ENCODE results near the gene ALDOA. TPM values are rescaled to one million over a fixed set of nuclear protein-coding genes. Genes with fewer than 3 reads are reported as not detected.
"Not testable (repeated sequence)": the region's sequence is repeated elsewhere in the genome, so short reads cannot be mapped to it uniquely, and the experiment has no call there.

ALDOA gene
- total RNA-seq, 1 experiment from 2014 or later = 2,146 TPM

DNA sequence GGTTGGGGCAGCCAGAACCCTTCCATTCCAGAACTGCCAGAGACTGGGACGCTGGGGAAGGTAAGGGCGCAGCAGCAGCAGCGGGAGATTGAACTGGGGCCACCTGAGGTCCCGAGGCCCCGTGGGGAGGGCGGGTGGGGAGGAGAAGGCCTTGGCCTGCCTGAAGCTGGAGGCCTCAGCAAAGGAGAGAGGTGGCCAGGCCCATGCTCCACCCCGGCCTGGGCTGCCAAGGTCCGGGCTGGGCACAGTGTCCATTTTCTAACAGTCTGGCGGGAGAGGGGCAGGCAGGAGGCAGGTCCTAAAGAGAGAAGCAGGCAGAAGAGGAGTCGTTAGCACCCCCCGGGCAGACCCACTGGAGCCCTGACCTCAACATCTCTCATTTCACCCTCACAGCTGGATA is 48.9 kb downstream of the ALDOA start:
- DNase-seq (ENCODE audit: low read depth) = no peak

DNA sequence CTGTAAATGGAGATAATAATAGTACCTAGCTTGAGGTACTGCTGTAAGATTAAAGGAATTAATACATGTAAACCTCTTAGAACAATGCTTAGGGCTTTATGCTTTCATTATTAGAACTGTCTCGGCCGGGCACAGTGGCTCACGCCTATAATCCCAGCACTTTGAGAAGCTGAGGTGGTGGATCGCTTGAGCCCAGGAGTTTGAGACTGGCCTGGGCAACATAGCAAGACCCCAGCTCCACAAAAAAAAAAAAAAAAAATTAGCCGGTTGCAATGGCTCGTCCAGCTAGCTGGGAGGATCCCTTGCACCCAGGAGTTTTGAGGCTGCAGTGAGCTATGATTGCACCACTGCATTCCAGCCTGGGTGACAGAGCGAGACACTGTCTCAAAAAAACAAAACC is 49.3 kb downstream of the ALDOA start:
- DNase-seq (ENCODE audit: low read depth) = not testable (repeated sequence)

DNA sequence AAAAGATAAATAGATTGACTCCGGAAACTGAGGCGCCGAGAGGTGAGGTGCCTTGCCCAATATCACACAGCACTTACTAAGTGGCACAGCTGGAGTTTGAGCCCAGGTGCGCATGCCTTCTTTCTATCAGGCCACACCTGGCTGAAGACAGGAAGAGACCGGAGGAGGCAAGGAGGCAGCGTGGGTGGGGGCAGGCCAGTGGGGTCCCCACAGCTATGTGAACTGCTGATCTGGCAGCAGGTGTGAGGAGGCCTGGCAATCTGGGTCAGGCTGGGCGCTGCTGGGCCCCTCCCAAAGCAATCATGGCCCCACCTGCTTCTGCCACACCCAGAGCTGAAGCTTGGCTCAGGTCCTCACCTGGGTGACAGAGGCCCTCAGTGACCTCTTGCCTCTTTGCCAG is 49.7 kb downstream of the ALDOA start:
- DNase-seq (ENCODE audit: low read depth) = no peak

DNA sequence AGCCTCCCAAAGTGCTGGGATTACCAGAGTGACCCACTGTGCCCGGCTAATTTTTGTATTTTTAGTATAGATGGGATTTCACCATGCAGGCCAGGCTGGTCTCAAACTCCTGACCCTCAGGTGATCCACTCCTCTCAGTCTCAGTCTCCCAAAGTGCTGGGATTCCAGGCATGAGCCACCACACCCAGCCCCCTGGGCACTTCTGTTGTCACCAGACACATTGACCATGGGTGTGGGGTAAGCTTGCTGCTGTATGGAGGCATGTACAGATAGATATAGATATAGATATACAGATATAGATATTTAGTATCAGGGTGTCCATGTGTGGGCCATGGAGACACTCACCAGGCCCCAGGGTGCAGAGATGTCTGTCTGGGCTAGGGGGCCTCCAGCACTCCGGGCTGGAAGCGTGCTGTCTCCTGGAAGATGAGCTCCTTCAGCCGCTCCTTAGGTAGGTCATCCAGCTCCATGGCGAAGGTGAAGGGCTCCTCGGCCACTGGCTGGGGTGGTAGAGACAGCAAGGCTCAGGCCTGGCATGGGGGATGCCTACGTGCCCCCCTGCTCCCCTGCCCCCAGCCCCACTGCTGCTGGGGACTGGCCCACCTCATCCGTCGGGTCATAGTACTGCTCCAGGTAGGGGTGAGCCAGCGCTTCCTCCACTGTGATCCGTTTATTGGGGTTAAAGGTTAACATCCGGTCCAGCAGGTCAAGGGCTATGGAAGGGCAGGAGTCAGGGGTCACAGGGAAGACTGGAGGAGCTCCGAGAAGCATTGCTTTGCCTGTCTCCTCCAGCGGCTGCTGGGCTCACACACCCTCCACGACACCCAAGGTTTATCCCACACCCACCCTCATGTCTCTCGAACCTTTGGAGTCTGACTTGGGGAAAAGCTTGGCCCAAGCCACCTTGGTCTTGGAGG is 51.0 kb downstream of the ALDOA start:
- no peak for DNase-seq (ENCODE audit: low read depth)

DNA sequence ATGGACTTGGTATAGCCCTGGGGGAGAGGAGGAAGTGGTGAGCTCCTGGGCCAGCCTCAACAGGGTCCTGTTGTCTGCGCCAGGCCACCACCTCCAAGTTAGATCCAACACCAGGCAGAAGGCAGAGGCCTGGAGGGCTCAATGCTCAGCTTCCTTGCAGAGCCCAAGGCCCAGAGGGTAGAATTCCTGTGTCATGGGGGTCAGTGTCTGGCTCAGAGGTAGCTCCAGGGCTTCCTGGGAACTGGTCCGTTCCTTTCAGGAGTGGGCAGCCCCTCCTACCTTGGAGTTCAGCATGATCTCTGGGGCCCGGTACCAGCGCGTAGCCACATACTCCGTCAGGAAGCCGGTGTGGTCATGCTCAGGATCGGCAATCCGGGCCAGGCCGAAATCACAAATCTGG is 52.2 kb downstream of the ALDOA start:
- DNase-seq (ENCODE audit: low read depth) = no peak

DNA sequence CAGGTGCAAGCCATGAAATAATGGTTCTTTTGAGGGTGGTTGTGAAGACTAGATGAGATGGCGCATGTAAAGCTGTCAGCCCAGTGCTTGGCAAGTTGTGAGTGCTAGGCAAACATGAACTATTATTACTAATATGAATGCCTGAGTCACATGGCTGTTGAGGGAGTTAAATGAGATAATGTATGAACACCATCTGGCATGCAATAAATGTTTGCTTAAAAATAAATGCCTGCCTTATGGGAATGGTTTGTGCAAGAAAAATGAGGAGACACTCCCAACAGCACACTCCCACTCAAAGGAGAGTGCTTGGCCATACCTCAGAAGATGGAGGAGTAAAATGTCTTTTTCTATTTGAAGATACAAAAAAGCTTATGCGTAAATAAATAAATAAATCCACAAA is 53.9 kb downstream of the ALDOA start:
- no peak for DNase-seq (ENCODE audit: low read depth)

Other genes starting within 250 kb of the ALDOA start
- 63.2 and 63.4 TPM in 2 replicates for gene PAGR1, start 249.6 kb upstream of the ALDOA start, total RNA-seq (2014; rRNA removed)
- 275 and 303 TPM in 2 replicates for gene MVP, start 245.3 kb upstream of the ALDOA start, total RNA-seq (2014; rRNA removed)
- gene CDIPT, start 202.5 kb upstream of the ALDOA start, total RNA-seq (2014; rRNA removed) = 75.5 and 89.7 TPM in 2 replicates
- gene SEZ6L2, start 166.2 kb upstream of the ALDOA start, total RNA-seq (2014; rRNA removed) = 10.9 and 15.2 TPM in 2 replicates
- 5.0 and 8.9 TPM in 2 replicates for gene ASPHD1, start 165.3 kb upstream of the ALDOA start, total RNA-seq (2014; rRNA removed)
- 12.2 and 18.3 TPM in 2 replicates for gene KCTD13, start 139.5 kb upstream of the ALDOA start, total RNA-seq (2014; rRNA removed)
- 79.7 and 91.0 TPM in 2 replicates for gene TMEM219, start 103.7 kb upstream of the ALDOA start, total RNA-seq (2014; rRNA removed)
- 87.7 and 93.3 TPM in 2 replicates for gene TAOK2, start 91.9 kb upstream of the ALDOA start, total RNA-seq (2014; rRNA removed)
- 12.2 and 22.4 TPM in 2 replicates for gene HIRIP3, start 70.1 kb upstream of the ALDOA start, total RNA-seq (2014; rRNA removed)
- 116 and 194 TPM in 2 replicates for gene INO80E, start 69.5 kb upstream of the ALDOA start, total RNA-seq (2014; rRNA removed)
- gene DOC2A, start 54.7 kb upstream of the ALDOA start, total RNA-seq (2014; rRNA removed) = not detected in 2 replicates
- gene C16orf92, start 42.6 kb upstream of the ALDOA start, total RNA-seq (2014; rRNA removed) = not detected in 2 replicates
- gene TLCD3B, start 34.5 kb upstream of the ALDOA start, total RNA-seq (2014; rRNA removed) = not detected in 2 replicates
- 142 and 154 TPM in 2 replicates for gene PPP4C, start 10.2 kb downstream of the ALDOA start, total RNA-seq (2014; rRNA removed)
- 0.29 and 1.5 TPM in 2 replicates for gene TBX6, start 26.2 kb downstream of the ALDOA start, total RNA-seq (2014; rRNA removed)
- 6.8 and 14.2 TPM in 2 replicates for gene YPEL3, start 30.5 kb downstream of the ALDOA start, total RNA-seq (2014; rRNA removed)
- 0.83 and 1.0 TPM in 2 replicates for gene GDPD3, start 47.8 kb downstream of the ALDOA start, total RNA-seq (2014; rRNA removed)
- 37.5 and 46.3 TPM in 2 replicates for gene MAPK3, start 57.5 kb downstream of the ALDOA start, total RNA-seq (2014; rRNA removed)
- gene CORO1A, start 117.8 kb downstream of the ALDOA start, total RNA-seq (2014; rRNA removed) = 5.0 and 6.7 TPM in 2 replicates
- gene BOLA2B, start 127.9 kb downstream of the ALDOA start, total RNA-seq (2014; rRNA removed) = 257 and 647 TPM in 2 replicates
- gene SLX1A, start 128.1 kb downstream of the ALDOA start, total RNA-seq (2014; rRNA removed) = 40.2 and 49.2 TPM in 2 replicates
- 2.6 and 5.4 TPM in 2 replicates for gene SULT1A3, start 133.5 kb downstream of the ALDOA start, total RNA-seq (2014; rRNA removed)
- 0.57 and 0.58 TPM in 2 replicates for gene NPIPB13, start 182.7 kb downstream of the ALDOA start, total RNA-seq (2014; rRNA removed)